Esophagus mucosa (tissue), 1 donor: ENCODE measurements around the gene MBP. TPM values are rescaled to one million over a fixed set of nuclear protein-coding genes. Genes with fewer than 3 reads are reported as not detected.
A peak's percentile ranks its signal among the peaks of the same experiment; 100 is the strongest.
"Not testable (repeated sequence)": the region's sequence is repeated elsewhere in the genome, so short reads cannot be mapped to it uniquely, and the experiment has no call there.

Experiments
- ATAC-seq: fragments of 200-7000 bp; cut with Tn5 transposase; one replicate; pipeline ENCODE4 v1.9.1; 2020
- total RNA-seq: library from RNA; stranded (reverse); gene quantifications from one replicate; pipeline ENCODE4 v1.2.4, GENCODE V29; 2023
- donor health status: DM: yes; HTN: yes; CAD: no.

MBP gene
- total RNA-seq, 1 donor from 2014 or later, result 25.5 TPM

DNA sequence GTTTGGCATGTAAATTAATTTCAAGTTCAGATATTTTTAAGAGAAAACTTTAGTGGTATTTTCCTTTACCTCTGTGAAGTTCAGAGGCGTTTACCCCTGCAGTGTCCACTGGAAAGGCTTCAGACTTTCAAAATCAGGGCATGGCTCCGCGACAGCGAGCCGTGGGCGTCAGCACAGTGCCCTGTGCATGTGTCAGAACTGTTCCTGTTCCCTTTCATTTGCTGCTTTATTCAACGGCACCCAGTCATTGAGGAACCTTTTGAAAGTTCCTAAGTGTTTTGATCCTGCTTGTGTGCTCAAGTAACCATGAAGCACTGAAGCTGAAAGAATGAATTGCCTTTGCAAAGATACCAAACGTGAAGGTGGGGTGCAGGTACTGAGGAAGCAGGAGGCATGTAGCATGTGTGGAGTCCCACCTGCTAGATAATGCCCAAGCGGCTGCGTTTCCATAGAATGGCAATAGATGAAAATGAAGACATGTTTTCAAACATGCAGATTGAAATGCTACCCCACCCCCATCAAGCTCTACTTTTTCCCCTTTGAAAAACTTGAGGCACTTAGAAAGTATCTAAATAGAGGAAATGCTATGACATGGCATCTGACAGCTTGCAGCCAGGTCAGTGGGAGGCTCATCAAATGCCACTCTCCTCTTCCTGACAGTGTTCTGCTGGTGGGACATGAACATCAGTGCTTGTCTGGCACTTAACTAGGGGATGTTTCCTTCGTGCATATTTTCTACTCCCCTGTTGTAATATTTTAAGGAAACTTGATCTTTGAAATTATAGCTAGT is 161.6 kb downstream of the MBP start:
- no peak for ATAC-seq

GRCh38 chr18:76967721-76968472 is 164.7 kb downstream of the MBP start:
- no peak for ATAC-seq

- not testable (repeated sequence) for ATAC-seq
These were observed 165.3 kb downstream of the MBP start for GRCh38 chr18:76967299-76967698.

DNA sequence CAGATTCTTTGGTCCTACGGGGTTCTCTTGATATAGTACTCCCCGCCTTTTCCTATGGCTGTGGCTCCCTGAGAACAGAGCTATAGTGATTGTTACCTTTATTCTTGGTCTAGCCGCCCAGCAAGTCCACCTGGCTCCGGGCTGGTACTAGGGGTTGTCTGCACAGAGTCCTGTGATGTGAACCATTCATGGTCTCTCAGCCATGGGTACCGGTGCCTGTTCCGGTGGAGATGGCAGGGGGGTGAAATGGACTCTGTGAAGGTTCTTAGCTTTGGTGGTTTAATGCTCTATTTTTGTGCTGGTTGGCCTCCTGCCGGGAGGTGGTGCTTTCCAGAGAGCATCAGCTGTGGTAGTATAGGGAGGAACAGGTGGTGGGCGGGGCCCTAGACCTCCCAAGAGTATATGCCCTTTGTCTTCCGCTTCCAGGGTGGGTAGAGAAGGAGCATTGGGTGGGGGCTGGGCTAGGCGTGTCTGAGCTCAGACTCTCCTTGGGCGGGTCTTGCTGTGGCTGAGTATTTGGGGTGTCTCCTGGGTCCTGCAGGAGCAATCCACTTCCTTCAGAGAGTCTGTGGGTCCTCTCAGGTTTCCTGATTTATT is 166.9 kb downstream of the MBP start:
- ATAC-seq, result peak; percentile 20

- no peak for ATAC-seq
These were observed 168.6 kb downstream of the MBP start for GRCh38 chr18:76963936-76964335.

DNA sequence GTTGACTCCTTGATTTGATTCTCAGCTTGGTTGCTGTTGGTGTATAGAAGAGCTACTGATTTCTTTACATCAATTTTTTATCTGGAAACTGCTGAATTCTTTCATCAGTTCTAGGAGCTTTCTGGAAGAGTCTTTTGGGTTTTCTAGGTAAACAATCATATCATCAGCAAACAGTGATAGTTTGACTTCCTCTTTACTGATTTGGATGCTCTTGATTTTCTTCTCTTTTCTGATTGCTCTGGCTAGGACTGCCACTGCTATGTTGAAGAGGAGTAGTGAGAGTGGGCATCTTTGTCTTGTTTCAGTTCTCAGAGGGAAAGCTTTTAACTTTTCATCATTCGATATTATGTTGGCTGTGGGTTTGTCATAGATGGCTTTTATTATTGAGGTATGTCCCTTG is 169.7 kb downstream of the MBP start:
- ATAC-seq, result no peak

DNA sequence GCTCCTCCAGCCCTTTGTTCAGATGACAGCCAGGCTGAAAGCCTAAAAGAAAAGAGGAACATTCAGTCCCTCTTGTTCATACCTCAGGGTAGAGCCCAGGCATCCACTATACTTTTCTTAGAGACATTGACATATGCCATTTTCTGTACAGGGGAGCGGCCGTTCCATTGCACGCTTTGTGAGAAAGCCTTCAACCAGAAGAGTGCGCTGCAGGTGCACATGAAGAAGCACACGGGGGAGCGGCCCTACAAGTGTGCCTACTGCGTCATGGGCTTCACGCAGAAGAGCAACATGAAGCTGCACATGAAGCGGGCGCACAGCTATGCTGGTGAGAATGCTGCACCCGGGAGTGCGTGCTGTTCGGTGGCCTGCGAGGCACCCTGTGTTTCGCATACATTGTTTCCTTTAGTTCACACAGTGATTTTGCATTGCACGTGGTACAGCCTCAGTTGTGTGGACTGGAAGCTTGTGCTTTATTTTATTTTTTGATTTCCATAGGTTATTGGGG is 172.0 kb downstream of the MBP start:
- ATAC-seq, result no peak

DNA sequence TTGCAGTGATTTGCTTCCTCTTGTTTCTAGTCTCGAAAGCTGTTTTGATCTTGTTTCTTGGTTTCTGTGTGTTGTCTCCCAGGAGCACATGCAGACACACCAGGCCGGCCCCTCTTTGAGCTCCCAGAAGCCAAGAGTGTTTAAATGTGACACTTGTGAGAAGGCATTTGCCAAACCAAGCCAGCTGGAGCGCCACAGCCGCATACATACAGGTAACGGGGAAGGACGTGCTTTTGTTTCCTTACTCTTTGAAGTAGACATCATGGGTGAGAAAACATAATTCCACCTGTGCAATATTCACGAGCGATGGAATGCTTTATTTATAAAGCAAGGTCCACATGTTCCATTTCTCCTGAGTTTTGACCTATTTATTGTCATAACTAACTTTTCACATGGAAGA is 173.0 kb downstream of the MBP start:
- ATAC-seq, result no peak

DNA sequence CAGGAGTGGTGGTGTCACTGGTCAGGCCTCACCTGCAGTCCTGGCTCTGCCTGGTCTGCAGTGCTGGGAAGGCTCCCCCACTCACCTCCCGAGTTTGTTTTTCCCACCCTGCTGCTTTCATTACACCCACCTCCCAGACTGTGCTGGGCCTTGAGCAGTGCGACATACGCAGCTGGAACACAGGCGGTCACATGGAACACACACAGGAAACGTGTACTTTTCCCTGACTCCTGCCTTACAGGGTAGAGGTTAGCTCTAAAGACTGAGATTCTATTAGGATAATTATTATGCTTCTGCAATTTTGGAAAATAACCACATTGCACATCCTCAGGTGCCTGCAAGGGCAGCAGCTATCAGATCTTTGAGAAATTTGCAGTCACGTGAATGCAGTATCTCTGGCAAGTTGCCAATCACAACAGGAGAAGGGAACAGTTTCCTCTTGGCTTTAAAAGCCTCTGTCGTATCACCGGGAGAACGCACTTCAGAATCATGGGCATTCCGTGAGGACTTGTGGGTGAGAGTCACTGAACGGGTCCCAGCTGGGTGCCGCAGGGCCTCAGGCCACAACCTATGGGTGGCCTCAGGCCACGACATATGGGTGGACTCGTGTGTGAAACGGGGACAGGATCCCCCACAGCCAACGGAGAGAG is 173.8 kb downstream of the MBP start:
- ATAC-seq, result no peak

GRCh38 chr18:76957384-76958355 is 174.9 kb downstream of the MBP start:
- no peak for ATAC-seq

GRCh38 chr18:76956648-76957047 is 175.9 kb downstream of the MBP start:
- ATAC-seq, result no peak

GRCh38 chr18:76955524-76956170 is 176.9 kb downstream of the MBP start:
- ATAC-seq, result peak; percentile 18

GRCh38 chr18:76953583-76954233 is 178.9 kb downstream of the MBP start:
- no peak for ATAC-seq

- no peak for ATAC-seq
These were observed 179.4 kb downstream of the MBP start for GRCh38 chr18:76953156-76953555.

GRCh38 chr18:76952747-76953146 is 179.8 kb downstream of the MBP start:
- no peak for ATAC-seq

DNA sequence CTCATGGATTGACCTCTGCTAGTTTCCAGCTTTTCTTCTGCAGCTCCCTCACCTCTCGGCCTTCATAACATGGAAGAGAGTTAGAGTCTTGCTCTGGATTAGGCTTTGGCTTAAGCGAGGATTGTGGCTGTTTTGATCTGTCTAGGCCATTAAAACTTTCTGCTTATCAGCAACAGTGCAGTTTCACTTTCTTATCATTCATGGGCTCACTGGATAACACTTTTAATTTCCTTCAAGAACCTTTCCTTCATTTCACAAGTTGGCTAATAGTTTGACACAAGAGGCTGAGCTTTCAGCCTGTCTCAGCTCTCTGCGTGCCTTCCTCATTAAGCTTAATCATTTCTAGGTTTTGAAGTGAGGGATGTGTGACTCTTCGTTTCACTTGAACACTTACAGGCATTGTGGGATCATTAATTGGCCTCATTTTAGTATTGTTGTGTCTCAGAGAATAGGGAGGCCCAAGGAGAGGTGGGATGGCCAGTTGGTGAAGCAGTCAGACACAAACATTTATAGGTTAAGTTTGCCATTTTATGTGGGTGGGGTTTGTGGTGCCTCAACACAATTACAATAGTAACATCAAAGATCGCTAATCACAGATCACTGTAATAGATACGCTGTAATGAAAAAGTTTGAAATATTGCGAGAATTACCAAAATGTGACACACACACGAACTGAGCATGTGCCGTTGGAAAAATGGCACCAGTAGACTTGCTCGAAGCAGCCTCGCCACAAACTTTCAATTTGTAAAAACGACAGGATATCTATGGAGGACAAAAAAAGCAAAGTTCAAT is 180.9 kb downstream of the MBP start:
- no peak for ATAC-seq

GRCh38 chr18:76948345-76948744 is 184.2 kb downstream of the MBP start:
- ATAC-seq, result no peak

DNA sequence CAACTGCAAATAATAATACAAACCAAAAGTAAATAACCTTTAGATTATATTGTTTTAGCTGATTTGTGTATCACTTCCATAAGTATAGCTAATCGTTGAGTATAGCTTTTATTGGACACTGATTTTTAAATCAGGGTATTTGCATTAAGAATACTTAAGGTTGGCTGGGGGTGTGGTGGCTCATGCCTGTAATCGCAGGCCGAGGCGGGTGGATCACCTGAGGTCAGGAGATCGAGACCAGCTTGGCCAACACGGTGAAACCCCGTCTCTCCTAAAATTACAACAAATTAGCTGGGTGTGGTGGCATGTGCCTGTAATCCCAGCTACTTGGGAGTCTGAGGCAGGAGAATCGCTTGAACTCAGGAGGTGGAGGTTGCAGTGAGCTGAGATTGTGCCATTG is 188.2 kb downstream of the MBP start:
- ATAC-seq, result not testable (repeated sequence)

- ATAC-seq, result no peak
These were observed 188.8 kb downstream of the MBP start for GRCh38 chr18:76943542-76944339.
